Urinary bladder (tissue), 4 donors: ENCODE data around the gene TSC22D4. TPM values are rescaled to one million over a fixed set of nuclear protein-coding genes. Genes with fewer than 3 reads are reported as not detected.

Experiments used
- DNase-seq: peaks from one replicate; pipeline ENCODE4 v3.0.0-alpha.2; 2015; ENCODE audit errors: extremely low spot score
- H3K27ac ChIP-seq: one replicate; pipeline ENCODE4 v1.5.1; 2013; ENCODE audit warnings: low read depth, mild to moderate bottlenecking, moderate library complexity
- H3K36me3 ChIP-seq: one replicate; pipeline ENCODE4 v1.6.1; 2013; ENCODE audit warnings: mild to moderate bottlenecking, moderate library complexity; ENCODE audit not compliant: insufficient read depth
- H3K4me1 ChIP-seq: one replicate; pipeline ENCODE4 v1.6.1; 2013; ENCODE audit warnings: mild to moderate bottlenecking, moderate library complexity; ENCODE audit not compliant: insufficient read depth
- H3K4me3 ChIP-seq: one replicate; pipeline ENCODE4 v1.5.1; 2013; ENCODE audit warnings: low read depth, low read length
- WGBS: extraction: QIAGEN DNeasy Blood & Tissue Kit; methylation state at CpG from one replicate; pipeline ENCODE4 v1.1.7; 2013; 5-methylcytosine and 5-hydroxymethylcytosine counted together
- polyA plus RNA-seq: library from polyadenylated mRNA; stranded (reverse); fragments of 200-250 nt; gene quantifications from one replicate; pipeline ENCODE4 v1.2.3, GENCODE V29; 2013
- total RNA-seq: library from RNA; depleted of rRNA; stranded (reverse); fragments of >200 nt; gene quantifications from one replicate; pipeline ENCODE4 v1.2.3, GENCODE V29; 2014
- donor health status: healthy with polysubstance abuse.
- donor health status: healthy.

Gene TSC22D4
- total and polyA plus RNA-seq, 2 donors: 16.6 to 49.6 TPM

- 90% methylated on average over 28 of the region's 28 CpGs for WGBS
- Histone ChIP-seq H3K27ac (no peak overlapping the region), H3K4me1 (no peaks in the 10 kb centered on the region), H3K4me3 (no peak overlapping the region), H3K36me3 (no peaks in the 10 kb centered on the region)
- no peak for DNase-seq
These were observed 41.6 kb downstream of the TSC22D4 start for GRCh38 chr7:100437150-100438100.

DNA sequence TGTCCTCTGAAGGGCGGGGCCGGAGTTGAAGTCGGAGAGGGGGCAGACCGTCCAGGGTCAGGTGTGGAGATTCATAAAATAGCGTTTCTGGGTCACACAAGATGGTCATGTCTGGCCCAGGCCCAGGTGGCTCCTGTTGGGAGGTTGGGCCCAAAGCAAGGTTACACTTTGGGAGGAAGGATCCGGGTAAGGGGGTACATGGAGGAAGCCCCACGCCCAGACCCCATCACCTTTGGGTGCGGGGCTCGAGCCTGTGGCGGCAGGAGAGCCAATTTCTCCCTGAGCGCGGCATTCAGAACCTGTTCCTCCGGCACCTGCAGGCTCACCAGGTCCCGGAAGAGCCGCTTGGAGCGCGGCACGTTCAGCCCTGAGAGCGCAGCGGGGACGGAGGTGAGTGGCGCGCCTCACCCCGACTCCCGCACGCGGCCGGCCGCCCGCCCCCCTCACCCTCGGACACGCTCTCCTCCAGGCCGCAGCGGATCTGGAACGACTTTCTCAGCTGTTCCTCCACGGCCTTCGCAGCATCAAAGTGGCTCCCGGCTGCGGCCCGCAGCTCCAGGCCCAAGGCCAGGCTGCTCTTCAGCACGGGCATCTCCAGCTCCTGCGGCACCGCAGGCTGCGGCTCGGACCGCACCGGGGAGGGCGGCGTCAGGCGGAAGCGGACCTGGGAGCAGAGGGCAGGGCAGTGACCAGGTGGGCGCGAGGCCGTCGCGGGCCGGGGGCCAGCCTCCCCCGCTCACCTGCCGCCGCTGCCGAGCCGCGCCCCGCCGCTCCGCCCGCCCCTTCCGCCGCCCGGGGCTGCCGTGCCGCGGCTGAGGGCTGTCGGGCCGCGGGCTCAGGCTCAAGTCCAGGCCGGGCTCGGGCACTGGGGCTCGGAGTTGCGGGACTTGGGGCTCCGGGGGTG is 43.4 kb downstream of the TSC22D4 start:
- no peaks in the 10 kb centered on the region for H3K4me1 ChIP-seq
- H3K4me3 ChIP-seq: peak overlapping the region; percentile 94
- DNase-seq: no peak
- no peaks in the 10 kb centered on the region for H3K36me3 ChIP-seq
- 2% methylated on average over 81 of the region's 81 CpGs for WGBS
- H3K27ac ChIP-seq: peak overlapping the region; percentile 98

DNA sequence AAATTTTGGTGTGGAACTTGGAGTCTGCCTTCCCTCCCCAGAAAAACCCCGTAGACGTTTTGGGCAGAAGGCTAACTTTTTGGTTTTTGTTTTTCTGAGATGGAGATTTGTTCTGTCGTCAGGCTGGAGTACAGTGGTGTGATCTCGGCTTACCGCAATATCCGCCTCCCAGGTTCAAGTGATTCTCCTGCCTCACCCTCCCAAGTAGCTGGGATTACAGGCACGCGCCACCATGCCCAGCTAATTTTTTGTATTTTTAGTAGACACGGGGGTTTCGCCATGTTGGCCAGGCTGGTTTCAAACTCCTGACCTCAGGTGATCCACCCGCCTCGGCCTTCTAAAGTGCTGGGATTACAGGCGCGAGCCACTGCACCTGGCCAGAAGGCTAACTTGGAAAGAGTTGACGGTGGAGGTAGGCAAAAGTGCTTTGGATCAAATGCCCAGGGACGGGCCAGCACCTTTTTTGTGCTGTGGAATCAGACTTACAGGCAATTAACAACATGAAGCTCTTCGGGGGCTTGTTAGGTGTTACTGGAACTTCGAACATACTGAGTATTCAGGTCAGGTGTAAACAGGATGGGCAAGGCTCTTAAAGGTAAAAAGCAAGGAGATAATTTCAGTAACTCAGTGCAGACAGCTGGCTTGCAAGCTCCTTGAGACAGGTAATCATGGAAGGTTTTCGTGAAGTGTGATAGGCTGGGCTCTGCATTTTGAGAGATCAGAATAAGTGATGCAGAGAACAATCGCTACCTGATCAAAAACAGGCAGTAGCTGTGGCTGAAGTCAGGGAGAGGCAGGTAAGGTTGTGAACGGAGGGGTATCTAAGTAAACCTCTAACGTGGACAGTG is 44.5 kb downstream of the TSC22D4 start:
- 83% methylated on average over 22 of the region's 22 CpGs for WGBS
- Histone ChIP-seq H3K4me3 (no peak overlapping the region), H3K36me3 (no peaks in the 10 kb centered on the region), H3K4me1 (no peaks in the 10 kb centered on the region), H3K27ac (no peak overlapping the region)
- DNase-seq: no peak

GRCh38 chr7:100433592-100434296 is 45.3 kb downstream of the TSC22D4 start:
- 74% methylated on average over 10 of the region's 10 CpGs for WGBS
- Histone ChIP-seq H3K4me3 (no peak overlapping the region), H3K27ac (no peak overlapping the region), H3K4me1 (no peaks in the 10 kb centered on the region), H3K36me3 (no peaks in the 10 kb centered on the region)
- no peak for DNase-seq

DNA sequence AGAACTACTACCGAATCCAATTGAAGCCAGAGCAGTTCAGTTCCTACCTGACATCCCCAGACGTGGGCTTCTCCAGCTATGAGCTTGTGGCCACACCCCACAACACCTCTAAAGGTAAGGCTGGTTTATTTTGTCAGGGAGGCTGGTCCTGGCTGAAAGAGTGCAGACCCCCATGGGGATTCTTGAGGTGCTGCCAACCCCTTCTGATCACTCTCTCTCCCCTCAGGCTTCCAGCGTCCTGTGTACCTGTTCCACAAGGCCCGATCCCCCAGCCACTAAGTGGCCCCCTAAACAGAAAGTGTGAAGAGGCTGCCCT is 45.8 kb downstream of the TSC22D4 start:
- Histone ChIP-seq H3K36me3 (no peaks in the 10 kb centered on the region), H3K4me3 (no peak overlapping the region), H3K4me1 (no peaks in the 10 kb centered on the region), H3K27ac (no peak overlapping the region)
- 73% methylated on average over 4 of the region's 4 CpGs for whole genome bisulfite sequencing
- no peak for DNase-seq

GRCh38 chr7:100432621-100433275 is 46.3 kb downstream of the TSC22D4 start:
- Histone ChIP-seq H3K4me3 (no peak overlapping the region), H3K27ac (no peak overlapping the region), H3K4me1 (no peaks in the 10 kb centered on the region), H3K36me3 (no peaks in the 10 kb centered on the region)
- DNase-seq: no peak
- 88% methylated on average over 21 of the region's 21 CpGs for WGBS

DNA sequence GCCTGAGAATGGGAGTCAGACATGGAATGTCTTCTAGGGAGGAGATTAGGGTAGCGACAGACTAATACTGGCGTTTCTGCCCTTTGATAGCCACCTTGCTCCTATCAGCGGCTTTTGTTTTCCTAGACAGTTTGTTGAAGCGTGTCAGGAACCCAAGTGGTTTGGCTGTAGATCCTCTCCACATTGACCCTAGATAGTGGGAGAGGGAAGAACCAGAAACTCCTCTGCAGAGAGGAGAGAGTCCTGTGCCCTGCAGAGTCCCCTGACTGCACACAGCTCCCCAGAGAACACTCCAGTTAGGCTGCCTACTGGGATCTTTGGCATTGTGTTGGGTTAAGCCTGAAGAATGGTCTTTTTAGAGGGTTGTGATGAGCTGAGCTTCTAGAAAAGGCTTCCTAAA is 47.0 kb downstream of the TSC22D4 start:
- no peak for DNase-seq
- Histone ChIP-seq H3K4me1 (no peaks in the 10 kb centered on the region), H3K4me3 (no peak overlapping the region), H3K36me3 (no peaks in the 10 kb centered on the region), H3K27ac (no peak overlapping the region)
- WGBS: 84% methylated on average over 4 of the region's 4 CpGs

DNA sequence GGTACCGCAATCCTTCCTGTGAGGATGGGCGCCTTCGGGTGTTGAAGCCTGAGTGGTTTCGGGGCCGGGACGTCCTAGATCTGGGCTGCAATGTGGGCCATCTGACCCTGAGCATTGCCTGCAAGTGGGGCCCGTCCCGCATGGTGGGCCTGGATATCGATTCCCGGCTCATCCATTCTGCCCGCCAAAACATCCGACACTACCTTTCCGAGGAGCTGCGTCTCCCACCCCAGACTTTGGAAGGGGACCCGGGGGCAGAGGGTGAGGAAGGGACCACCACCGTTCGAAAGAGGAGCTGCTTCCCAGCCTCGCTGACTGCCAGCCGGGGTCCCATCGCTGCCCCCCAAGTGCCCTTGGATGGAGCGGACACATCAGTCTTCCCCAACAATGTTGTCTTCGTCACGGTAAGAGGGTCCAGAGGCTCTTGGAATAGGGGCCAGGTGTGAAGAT is 47.7 kb downstream of the TSC22D4 start:
- Histone ChIP-seq H3K36me3 (no peaks in the 10 kb centered on the region), H3K4me1 (no peaks in the 10 kb centered on the region), H3K27ac (no peak overlapping the region), H3K4me3 (no peak overlapping the region)
- DNase-seq: no peak
- WGBS: 88% methylated on average over 23 of the region's 23 CpGs

- H3K4me3 ChIP-seq: peak overlapping the region; percentile 79
- whole genome bisulfite sequencing: 19% methylated on average over 31 of the region's 31 CpGs
- DNase-seq: no peak
- H3K36me3 ChIP-seq: no peaks in the 10 kb centered on the region
- H3K27ac ChIP-seq: peak overlapping the region; percentile 99
- H3K4me1 ChIP-seq: no peaks in the 10 kb centered on the region
These were observed 48.3 kb downstream of the TSC22D4 start for GRCh38 chr7:100430493-100431285.

DNA sequence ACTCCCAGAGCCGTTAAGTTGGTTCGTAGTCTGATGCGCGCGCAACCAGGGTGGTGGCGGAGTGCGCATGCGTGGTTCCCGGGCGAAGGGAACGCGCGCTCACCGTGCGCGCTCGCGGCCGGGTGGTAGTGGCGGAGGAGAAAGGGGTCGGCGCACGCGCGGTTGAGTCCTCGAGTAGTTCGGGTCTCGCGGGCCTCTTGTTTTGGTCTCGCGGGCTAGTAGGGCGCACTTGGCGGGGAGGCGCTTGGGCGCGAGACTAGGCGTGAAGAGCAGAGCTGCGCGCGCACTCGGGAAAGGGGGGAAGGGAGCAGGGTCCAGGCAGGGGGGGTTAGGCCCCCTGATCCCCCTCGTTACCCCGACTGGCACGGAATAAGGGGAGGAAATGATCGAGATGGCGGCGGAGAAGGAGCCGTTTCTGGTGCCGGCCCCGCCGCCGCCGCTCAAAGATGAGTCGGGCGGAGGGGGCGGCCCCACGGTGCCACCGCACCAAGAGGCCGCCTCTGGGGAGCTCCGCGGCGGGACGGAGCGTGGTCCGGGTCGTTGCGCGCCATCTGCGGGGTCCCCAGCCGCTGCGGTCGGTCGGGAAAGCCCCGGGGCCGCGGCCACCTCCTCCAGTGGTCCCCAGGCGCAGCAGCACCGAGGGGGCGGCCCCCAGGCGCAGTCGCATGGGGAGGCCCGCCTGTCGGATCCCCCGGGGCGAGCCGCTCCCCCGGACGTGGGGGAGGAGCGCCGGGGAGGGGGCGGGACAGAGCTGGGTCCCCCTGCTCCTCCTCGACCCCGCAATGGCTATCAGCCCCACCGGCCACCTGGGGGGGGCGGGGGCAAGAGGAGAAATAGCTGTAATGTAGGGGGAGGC is 49.1 kb downstream of the TSC22D4 start, which contains the start of gene MEPCE:
TSS of gene MEPCE (plus strand) at position 195 of the 856 bp plus-strand sequence. CDS start at position 383, 188 bp downstream.
- peak; percentile 94 for DNase-seq
- Histone ChIP-seq H3K27ac (peak within 1 kb of the TSS; percentile 99), H3K4me1 (no peaks in the 10 kb centered on the region), H3K4me3 (peak within 1 kb of the TSS; percentile 79), H3K36me3 (no peaks in the 10 kb centered on the region)
- under 1% methylated on average over 95 of the region's 95 CpGs for WGBS
